IPS-NIHi11 (cell line): ENCODE data around the gene JARID2.

Experiments
- DNase-seq: peaks from one replicate; pipeline ENCODE4 v3.0.0; 2012; ENCODE audit warnings: mixed read lengths, low spot score

Gene JARID2

DNA sequence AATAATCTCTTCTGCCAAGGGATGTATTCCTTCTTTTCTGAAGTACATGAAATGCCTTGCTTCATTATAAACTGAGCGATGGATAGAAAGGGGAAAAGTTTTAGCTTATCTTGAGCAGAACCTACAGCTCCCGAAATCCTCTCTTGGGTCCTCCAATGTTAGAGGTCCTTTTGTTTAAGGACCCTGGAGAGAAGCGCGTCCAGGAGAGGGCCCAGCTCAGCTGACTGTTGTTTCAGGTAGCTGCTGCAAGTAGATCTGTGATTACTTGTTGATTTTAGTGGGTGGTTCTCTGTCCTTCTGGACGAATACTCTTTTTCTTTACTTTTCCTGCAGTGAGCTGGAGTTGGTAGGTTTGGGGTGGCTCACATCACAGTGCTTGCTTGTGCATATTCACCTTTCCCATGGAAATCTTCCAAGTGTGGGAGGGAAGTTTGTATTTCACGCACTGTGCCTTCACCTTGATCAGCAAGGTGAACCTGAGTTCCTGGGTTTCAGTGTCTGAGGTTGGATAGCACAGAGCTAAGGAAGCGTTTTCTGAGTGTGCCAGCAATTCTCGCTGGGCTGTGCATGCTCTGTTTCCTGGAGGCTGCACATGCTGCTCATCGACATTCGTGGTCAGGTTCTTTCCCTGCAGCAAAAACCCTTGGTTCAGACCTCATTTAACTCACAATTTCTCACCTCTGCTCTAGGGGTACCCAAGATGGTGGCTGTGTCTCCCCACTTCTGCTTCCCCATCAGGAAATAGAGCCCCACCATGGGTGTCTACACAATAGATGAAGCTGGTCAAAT, 176.3 kb downstream of the JARID2 start:
- no peak for DNase-seq

DNA sequence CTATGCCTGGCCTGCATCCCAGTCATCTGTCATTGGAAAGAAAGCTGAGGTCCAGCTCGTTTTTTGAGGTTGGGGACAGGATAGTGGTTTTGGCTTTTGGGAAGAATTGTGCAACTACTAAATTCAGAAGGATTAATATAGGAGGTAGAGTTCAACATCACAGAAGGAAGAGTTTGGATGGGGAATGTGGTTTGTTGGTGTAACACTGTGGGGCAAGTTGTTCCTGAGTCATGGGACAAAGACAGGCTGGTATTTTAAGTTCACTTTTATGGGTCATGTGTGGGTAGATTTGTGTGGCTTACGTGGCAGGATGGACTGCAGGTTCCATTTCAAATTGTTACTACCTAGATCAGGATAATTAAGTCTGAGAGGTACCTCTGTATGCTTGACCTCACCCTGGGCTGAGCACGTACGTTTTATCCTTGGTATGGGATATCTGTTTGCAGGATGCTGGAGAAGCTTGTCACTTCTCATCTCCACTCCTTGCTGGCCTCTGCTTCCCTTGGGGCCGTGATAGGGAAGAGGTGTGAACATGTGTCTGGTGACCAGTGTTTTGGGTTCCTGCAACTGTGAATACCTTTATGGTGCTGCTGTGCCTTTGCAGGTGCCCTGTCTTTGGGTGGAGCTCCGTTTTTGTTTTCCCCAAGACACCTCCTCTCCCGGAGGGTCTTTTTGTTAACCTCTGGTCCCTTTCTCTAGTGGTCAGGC, 177.6 kb downstream of the JARID2 start:
- no peak for DNase-seq

DNA sequence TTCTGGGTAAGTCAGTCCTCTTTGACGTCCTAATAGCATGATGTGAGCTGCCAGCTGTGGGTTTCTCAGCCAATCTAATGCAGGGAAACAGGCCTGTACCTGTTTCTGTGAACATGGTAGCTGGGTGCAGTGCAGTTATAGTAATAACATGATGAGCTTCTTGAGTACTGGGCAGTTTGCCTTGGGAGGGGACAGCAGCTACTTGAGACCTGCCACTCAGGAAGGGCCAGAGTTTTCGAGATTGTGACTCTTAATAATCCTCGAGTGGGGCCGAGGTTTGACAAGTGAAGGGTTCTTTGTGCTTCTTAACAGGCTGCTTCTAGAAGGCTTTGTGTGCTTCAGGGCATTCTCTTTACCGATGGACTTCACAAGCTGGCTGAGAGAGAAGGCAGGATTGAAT, 180.1 kb downstream of the JARID2 start:
- no peak for DNase-seq

DNA sequence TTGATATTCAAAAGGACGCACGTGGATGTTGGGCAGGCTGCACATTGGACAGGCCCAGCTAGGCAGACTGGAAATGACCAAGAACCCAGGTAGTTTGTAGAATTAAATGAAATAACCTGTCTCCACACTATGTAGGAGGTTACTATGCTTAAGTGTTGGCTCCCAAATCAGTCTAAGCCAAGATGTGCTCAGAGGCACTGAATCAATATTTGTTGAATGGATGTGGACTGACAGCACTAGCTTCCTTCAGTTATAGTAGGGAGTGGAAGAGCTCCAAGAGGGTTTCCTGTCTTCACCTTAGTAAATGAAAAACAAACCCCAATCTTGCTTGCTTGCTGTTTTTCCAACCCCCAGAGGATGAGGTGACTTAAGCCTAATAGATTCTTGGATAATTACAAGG, 180.5 kb downstream of the JARID2 start:
- no peak for DNase-seq

DNA sequence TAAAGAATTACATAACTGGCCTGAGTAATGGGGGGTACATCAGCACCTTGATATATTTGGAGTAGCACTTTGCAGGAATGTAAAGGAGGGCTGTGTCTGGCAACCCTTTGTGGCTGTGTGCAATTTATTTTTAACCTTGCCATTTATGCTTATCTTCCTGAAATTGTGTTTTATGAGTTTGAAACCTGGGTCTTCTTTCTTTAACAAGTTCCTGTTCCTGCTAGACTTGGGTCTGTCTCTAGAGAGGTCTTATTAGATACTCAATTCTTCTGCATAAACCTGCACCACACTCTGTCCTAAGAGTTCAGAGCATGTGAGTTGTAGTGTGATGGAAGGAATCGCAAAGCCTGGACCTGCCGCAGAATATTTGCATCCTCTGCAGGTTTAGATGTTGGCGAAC, 181.0 kb downstream of the JARID2 start:
- DNase-seq: no peak

DNA sequence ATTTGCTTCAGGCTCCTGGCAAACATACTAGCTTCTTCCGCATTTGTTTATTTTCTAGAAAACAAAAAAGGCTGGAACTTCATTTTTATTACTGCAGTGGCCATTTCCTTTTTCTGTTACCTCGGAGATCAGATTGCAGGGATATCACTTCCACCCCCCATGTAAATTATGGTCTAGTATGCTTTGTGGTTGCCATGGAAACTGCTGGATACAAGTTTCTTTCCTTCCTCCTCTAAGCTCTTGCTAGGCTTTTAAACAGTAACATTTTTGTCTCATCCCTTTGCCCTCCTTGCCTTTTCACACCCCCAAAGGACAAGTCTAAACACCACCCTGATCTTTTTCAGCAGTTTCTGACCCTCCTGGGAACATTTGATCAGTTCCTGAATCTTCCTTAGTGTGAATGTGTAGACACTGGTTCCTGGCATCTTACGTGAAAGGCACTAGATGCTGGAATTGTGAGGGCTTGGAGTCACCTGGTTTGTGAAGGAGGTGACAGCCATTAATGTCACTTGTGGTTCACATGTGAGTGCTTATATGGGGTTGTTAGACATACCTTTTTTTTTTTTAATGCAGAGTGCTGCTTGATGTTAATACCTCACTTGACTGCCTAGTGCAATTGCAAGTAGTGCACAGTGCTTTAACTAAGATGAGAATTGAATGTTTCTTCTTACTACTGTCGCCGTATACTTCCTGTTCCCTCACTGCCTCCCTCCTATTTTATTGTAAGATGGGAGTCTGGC, 181.6 kb downstream of the JARID2 start:
- no peak for DNase-seq

DNA sequence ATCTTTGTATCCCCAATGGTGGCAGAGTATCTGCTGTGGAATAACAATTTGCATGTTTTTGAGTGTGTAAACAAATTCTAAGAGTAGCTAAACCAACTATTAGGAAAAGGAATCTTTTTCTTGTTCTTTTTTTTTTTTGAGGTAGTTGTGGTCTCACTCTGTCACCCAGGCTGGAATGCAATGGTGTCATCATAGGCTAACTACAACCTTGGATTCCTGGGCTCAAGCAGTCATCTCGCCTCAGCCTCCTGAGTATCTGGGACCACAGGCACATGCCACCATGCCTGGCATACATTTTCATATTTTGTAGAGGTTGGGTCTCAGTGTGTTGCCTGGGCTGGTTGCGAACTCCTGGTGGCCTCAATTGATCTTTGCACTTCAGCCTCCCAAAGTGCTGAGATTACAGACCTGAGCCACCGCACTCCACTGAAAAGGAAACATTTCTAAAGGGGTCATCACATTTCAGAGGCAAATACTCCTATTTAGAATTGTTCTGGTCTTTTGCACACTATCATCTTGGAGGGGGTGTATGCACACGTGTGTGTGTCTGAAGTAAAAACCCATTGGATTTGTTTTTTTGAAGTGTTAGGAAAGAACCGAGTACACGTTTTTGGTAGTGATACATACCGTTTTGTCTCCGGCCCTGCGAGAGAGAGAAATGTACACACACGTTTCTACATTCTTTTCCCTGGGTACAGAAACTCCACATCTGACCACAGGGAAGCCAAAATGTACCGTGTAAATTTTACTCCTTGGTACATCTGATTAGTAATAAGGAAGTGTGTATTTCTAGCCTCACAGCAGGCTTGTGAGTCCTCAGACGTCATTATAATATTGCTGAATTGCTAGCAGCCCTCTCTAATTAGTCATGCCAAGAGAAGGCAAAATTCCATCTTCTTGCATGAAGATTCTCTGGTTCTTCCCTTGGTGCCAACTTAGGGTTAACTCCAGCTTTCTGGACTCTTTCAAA, 183.6 kb downstream of the JARID2 start:
- DNase-seq: no peak

DNA sequence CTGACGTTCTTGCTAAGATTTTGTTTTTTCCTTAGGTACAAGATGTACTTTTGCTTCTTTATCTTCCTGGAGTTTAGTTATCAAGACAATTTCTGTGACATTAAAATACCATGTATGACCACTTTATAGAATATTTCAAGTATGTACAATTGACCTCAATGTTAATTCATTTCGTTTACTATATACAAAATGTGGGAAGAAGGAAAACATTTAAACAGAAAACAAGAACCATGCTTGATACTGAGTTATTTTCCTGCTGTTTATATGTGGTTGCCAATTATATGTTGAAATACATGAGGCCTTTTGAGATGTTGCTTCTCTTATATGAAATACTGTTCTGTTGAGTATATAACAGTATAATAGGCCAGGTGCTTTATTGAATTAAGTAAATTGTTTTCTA, 184.3 kb downstream of the JARID2 start:
- no peak for DNase-seq

DNA sequence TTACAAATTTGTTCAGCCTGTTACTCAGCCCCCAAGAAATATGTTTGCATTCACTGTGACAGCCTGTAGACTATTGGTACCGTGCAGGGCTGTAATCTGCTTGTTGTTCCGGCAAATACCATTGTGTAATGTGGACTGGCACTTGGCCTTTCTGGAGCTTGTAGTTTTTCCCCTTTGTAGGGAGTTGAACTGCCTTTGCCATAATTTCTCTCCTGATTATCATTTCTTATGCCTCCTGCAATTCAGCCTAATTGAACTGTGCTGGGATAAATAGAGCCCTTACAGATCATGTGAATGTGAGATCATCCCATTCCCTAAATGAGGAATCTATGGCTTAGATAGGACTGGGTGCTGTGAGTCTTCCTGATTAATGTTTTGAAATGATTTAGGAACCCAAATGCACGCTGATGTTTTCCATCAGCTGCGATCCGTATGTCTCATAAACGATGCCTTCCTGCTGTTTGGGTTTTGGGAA, 185.1 kb downstream of the JARID2 start:
- no peak for DNase-seq

DNA sequence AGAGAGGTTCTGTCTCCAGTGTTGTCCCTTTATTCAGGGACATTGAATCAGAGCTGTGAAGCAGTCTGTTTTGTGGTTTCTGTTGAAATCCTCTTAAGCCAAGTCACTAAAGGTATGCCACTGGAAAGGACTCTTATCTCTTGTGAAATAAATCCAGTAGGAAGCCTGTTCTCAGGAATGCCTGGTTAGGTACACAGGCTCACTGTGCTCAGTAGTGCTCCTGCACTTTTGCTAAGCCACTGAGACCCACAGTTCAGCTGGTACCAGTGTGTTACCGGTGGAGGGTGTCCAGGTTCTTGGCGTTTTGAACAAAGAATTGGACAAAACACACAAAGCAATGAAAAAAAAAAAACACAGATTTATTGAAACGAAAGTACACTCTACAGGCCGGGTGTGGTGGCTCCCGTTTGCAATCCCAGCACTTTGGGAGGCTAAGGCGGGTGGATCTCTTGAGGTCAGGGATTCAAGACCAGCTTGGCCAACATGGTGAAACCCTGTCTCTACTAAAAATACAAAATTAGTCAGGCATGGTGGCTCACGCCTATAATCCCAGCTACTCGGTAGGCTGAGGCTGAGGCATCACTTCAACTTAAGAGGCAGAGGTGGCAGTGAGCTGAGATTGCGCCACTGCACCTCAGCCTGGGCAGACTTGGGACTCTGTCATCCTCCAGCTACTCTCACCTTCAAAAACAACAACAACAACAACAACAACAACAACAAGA, 186.1 kb downstream of the JARID2 start:
- no peak for DNase-seq

DNA sequence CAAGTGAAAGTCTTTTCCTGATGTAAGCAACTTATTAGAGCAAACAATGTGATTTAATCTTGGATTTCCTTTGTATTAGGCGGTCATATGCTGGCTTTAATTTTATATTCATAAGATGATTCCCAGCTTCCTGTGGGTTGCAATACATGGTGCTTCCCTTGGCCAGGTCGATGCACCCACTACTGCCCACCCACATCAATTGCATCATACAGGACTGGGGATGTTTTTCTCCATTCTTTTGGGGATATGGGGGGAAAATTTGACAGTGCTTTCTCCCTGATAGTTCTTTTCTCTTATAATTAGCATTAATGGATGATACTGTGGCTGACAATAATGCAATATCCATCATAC, 187.6 kb downstream of the JARID2 start:
- DNase-seq: no peak

DNA sequence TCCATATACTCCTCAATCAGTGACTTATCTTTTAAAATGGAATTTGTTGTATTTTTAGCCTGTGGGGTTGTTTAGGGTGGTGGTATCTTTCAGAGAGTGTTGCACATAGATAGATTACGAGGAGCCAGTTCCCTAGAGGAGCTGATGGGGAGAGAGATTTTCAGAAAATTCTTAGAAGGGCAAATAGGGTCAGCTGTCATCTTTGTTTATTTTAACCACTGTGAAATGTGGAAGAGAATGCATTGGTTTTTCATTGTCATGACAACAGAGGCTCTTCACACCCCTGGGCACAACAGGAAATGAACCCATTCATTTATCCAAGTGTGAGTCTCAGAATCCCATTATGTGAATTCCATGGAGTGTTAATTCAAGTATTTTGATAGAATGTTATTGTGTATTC, 188.4 kb downstream of the JARID2 start:
- DNase-seq: no peak

DNA sequence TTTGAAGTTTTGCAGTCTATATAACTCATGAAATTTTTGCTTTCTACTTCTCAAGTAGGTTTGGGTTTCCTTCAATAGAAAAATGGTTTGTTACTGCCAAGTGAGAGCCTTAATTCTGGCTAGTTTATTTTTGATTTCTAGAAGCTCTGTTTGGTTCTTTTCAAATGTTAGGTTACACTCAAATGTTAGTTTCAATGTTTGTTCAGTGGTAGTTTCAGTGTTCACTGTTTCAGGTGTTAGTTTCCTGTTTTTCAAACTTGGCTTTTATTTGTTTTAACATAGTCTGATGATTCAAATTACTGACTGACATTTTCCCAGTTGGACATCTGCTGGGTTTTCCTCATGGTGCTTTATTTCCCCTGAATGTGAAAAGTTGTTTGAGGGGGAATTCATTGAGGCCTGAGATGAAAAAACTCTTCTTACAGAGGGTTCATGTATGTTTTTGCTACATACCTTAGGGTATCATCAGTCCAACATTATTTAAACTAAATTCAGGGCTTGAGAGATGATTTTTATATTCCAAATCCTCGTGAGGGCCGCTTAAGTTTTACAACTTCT, 189.0 kb downstream of the JARID2 start:
- no peak for DNase-seq

DNA sequence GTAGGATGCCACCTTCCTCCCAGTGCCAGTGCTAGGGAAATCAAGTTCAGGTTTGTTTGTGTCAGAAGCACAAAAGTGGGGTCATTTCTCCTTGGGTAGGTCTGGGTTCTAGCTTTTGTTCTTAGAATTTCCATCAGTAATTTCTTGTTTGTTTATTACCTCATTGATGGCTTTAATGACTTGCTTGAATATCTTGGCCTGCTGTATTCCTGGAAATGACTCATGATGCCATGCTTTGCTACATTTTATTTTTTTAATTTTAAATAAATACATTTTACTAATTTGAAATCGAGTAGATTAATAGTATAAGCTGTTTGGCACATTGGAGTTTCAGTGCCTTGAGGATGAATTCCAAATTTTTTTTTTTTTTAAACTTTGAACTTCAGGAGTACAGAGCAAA, 189.6 kb downstream of the JARID2 start:
- DNase-seq: no peak

DNA sequence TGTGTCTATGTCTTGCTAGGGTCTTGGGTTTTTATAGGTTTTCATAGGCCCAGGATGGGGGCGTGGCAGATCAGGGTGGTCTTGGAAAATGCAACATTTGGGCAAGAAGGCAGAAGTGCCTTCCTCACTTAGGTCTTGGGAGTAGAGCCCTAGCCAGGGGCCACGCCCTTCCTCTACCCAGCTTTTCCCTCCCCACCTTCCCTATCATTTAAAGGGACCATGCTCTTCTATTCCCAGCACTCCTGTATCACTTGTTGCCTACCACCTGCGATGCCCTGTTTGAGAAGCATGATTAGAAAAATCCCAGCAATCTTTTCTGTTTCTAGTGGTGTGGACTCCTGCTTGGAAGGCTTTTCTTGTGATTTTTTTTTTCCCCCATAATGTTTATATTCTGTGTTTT, 190.6 kb downstream of the JARID2 start:
- DNase-seq: no peak

DNA sequence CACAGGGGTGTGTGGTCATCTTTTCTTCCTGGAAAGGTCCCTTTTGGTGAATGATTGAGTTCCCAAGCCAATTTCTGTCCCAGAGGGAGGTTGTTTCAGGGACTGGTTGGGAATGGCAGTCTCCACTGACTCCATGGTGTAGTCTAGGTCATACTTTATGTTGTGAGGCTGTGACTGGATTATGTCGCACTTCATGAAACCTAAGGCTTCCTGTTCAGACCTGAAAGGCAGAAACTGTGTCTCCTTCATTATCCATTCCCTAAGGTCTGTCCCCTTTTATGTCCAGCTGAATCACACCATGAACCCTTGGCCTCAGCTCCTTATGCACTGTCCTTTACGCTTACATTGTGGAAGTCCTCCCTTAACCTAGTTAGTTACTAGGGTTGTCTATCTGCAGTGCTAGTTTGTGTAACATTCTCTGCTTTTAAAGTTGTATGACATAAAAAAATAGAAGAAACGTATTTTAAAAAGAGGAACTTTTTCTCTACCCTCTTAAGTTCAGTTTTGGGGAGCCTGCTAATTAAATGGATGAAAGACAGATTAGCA, 191.3 kb downstream of the JARID2 start:
- DNase-seq: no peak

DNA sequence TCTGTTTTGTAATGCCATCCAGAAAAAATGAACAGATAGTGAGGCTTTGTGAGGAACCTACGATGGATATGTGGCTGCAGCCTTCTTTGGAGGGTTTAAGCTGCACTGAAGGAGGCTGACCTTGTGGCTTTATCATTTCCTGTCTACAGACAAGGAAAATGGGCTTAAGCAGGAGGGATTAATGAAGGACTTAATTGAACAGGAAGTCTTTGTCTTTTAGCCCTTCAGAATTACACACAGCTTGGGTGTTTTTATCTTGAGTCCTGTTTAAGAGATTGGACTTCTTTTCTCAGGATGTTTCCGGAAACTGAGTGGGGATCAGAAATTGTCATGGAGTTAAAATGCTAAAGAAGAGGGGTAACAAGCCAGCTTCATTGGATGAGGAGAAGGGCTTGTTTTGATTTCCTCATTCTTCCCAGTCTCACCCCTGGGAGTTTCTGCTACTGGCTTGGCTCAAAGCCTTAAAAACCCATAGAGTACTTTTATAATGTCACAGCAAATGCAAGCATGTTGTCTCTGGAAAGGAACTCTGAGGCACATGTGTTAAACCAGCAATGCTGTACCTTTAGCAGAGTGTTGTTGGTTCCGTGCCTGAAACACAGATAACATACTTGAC, 193.6 kb downstream of the JARID2 start:
- DNase-seq: no peak

DNA sequence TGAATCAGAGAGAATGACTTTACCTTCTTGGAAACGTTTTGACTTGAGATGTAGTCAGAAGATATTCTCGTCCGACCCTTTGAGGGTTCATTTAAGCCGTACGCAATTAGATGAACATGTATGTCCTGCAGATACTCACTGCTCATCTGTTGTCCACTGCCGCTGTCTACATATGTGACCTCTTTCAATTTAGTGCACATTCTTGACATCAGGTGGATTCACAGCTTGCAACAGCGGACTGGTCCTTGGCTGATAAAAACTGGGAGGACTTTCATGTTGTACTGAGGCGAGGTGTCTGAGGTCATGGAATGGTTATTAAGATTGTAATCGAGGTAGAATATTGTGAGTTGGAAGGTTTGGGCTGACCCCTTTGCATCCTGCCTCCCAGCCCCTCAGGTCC, 194.2 kb downstream of the JARID2 start:
- DNase-seq: no peak

DNA sequence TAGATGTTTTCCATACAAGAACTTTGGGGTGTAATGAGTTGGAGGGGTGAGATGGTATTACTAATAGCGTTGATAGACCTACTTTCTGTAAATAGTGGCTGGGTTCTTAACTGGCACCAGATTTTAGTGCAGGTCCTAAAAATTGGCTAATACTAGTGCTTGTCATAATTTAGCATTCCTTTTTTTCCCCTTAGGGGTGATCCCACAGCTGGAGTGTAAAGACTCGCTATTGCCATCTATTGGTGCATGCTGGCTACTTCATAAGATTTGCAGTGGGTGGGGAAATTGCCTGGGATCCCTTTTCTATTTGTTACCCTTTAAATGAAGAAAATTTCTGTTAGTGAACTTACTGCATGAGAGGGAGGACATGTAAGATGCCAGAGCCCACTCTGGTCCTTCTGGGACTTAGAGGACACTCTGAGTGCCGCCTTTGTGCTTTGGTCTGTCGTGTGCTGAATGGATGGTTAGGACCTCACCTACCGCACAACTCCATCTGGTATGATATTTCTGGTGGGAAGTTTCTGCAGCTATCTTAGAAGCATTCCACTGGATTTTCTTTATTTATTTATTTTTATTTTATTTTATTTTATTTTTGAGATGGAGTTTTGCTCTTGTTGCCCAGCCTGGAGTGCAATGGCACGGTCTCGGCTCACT, 195.5 kb downstream of the JARID2 start:
- peak; percentile 66 for DNase-seq

DNA sequence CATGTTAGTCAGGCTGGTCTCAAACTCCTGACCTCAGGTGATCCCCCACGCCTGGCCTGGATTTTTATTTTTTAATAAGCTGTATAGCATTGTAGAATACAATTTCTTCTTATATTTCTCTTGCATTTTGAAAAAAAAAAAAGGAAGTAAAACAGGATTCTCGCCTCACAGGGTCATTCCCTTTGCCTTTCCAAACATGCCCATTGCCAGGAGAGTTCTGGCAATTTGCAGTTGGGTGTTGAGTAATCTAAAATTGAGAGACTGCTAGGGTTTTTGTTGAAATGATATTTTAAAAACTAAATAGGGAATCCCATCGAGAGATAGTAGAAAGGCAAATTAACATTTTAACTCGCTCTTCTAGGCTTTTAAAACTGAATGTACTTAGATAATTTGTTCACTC, 196.1 kb downstream of the JARID2 start:
- DNase-seq: no peak
